HG03135 (cell line): ENCODE data around the gene SULT2B1.
A peak's percentile ranks its signal among the peaks of the same experiment; 100 is the strongest.
"Not testable (repeated sequence)": the region's sequence is repeated elsewhere in the genome, so short reads cannot be mapped to it uniquely, and the experiment has no call there.

ENCODE experiments used
- ATAC-seq: cut with Tn5 transposase; IDR thresholded peaks from one replicate; pipeline ENCODE4 v1.9.1; 2021; ENCODE audit warnings: mild to moderate bottlenecking, moderate library complexity; ENCODE audit not compliant: unreplicated experiment

SULT2B1 gene

DNA sequence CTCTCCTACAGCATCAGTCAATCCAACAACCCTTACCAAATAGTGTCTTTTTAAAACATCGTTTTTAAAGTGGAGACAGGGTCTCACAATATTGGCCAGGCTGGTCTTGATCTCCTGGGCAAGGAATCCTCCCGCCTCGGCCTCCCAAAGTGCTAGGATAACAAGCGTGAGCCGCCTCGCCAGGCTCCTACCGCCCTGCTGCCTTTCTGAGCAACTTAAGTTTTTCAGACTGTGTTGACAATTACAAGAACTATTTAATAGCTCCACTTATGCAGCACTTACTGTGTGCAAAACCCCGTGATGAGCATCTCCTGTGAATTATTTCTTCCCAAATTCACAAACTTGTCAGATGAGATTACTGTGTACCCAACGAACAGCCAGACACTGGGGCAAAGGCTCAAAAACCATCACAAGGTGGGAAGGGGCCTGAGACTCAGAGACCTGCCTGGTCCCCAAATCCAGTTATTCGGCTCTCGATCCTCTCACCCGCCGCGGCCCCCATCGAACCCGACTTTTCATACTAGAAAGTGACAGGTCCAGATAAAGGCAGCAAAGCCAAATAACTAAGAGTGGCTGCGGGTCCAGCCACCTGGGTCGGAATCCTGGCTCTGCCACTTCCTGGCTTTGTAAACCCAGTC lies 66.4 kb downstream of the SULT2B1 start:
- no peak for ATAC-seq

DNA sequence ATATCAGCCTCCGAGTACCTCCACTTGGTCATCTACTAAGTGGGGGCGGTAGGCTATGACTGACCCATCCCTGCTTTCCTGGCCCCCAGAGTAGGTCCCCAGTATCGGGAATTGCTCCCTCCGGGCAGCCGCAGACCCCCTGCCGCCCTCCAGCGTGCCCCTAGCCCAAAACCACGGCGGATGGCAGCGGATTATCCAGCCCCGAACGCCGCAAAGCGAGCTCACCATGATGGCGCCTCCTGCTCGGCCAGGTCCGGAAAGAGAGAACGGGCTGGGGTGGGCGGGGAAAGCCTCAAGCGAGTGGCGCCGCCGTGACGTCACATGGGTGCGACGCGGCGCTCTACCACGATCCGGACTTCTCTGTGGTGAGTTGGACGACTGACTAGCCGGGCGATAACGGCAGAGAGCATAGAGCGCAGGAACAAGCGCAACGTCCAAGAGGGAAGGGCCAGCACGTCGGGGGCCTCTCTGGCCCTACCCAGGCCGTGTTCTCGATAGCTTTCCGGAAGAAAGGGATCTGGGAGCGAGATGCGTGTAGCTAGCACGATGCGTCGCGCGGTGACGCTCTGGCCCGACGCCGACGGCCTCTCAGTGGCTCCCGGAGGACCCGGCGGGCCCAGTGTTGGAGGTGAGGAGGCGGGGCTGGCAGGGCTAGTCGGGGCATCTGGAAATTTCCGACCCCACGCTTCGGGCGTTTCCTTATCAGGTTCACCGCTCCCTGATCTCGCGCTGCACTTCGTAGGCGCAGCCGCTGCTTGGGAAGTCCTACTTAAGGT lies 67.1 kb downstream of the SULT2B1 start, which contains the start of the genes RPL18 and SPHK2:
Gene RPL18 (minus strand): TSS at position 263 of the 776 bp plus-strand sequence. CDS start 35 bp downstream, at position 228.
Gene SPHK2 (plus strand): TSS at position 591 of the 776 bp plus-strand sequence. CDS start 1,009 bp downstream, outside the sequence.
- ATAC-seq, result peak; percentile 85

DNA sequence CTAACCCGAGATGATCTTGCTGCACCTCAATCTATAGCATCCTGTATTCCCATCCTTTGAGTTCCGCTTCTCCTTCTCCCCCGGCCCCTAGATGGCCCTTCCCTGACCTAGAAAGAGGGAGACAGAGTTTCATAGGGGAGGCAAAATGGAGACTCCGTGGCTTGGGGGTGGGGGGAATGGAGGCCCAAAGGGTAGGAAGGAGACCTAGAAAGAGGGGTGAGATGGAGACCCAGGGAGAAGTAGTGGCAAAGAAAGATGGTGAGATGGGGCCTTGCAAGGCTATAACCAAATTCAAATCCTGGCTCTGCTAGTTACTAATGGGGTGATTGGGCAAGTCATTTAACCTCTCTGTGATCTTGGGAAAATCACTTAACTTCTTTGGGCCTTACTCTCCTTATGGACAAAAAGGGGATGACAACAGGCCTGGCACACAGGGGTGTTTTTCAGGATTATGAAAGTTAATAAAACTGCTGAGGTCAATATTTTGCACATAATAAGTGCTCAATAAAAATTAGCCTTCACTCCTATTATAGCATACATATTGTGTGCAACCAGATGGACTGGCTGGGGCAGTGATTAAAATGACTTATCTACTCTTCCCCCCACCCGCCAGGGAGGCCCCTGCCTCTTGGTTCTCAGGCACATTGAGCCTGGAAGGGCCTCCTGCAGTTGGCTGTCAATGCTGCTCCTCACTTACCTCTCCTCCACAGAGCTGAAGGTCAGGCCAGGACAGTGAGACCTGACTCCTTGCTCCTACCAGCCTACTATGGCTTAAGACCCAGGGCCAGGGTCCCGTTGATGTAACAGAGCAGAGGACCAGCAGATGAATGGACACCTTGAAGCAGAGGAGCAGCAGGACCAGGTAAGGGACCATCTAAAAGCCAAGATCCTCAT lies 68.0 kb downstream of the SULT2B1 start:
- ATAC-seq, result no peak

DNA sequence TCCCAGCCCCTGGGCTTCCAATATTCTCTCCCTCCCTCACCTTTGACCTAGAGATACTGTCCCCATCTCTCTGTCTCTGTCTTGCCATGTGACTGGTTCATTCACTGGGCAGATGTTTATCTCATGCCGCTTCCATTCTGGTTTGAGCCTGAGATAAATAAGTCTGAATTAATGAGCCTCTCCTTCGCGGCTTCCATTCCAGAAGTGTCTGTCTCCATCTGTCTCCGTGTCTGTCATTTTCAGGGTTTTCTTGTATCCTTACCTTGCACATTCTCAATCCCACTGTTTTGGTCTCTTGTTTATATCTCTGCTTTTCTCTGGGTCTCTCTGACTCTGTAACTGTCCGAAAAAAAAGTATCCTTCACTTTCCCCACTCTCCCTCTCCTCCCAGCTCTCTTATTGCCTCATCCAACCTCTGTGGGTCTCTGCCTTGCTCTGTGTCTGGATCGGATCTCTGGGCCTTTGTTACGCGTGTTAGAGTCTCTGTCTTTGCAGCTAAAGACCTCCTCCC lies 71.6 kb downstream of the SULT2B1 start:
- no peak for ATAC-seq

DNA sequence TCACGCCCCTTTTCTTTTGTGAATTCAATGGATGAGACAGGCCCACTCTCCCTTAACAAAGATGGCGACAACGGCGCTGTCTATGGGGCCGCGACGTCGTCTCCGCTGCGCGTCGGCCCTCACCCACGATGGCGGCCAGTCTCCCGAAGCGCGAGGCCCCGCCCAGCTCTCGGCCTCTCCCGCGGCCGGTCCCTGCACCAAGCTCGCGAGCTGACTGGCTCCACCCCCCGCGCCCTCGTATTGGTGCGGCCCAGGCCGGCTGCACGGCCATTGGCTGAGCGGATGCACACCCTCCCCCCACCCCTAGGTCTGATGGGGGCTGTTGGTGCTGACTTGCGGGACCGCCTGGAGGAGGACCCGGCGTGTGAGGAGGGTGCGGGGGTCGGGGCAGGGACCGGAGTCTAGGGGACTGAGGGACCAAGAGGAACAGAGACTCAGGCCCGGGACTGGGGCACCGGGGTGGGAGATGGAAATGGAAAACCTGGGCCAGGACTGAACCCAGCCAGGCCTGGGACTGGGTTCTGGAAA lies 72.2 kb downstream of the SULT2B1 start:
- ATAC-seq, result peak; percentile 55

DNA sequence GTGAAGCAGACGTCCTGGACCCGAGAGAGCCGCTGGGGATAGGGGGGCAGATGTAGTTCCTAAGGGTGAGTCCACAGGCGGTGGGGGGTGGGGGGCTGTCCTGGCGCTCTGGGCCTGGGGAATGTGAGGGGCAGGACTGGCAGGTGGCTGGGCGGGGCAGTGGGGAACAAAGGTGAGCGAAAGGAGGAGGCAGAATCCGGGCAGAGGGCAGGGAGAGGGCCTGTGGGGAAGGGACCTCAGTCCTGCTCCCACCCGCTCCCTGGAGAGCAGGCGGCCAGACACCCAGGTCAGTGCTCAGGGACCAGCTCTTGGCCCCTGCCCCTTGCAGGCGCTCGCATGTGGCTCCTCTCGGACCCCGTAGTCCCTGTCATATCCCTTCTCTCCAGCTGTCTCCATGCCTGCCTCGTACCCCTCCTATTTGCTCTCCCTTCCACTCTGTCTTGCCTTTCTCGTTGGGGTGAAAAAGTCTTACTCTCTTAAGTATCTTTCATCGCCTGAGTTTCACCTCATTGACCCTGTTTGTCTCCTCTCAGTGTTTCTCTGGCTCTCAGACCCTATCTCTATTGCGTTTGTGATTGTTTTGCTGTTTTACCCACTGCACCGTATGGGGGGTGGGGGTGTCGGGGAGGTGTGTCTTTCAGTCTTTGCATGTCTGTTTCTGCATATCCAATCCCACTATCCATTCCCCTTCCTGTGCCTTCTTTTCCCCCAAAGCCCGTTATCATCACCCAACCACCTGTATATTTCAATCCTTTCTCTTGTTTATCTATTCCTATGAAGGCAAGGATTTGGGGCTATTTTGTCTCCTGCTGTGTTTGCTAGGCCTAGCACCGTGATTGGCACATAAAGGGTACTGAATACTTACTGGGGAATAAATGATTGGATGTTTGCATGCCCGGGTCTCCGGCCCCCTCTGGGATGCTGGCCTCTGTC lies 73.1 kb downstream of the SULT2B1 start:
- no peak for ATAC-seq

DNA sequence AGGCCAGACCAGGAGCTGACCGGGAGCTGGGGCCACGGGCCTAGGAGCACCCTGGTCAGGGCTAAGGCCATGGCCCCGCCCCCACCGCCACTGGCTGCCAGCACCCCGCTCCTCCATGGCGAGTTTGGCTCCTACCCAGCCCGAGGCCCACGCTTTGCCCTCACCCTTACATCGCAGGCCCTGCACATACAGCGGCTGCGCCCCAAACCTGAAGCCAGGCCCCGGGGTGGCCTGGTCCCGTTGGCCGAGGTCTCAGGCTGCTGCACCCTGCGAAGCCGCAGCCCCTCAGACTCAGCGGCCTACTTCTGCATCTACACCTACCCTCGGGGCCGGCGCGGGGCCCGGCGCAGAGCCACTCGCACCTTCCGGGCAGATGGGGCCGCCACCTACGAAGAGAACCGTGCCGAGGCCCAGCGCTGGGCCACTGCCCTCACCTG lies 73.9 kb downstream of the SULT2B1 start:
- ATAC-seq, result no peak

DNA sequence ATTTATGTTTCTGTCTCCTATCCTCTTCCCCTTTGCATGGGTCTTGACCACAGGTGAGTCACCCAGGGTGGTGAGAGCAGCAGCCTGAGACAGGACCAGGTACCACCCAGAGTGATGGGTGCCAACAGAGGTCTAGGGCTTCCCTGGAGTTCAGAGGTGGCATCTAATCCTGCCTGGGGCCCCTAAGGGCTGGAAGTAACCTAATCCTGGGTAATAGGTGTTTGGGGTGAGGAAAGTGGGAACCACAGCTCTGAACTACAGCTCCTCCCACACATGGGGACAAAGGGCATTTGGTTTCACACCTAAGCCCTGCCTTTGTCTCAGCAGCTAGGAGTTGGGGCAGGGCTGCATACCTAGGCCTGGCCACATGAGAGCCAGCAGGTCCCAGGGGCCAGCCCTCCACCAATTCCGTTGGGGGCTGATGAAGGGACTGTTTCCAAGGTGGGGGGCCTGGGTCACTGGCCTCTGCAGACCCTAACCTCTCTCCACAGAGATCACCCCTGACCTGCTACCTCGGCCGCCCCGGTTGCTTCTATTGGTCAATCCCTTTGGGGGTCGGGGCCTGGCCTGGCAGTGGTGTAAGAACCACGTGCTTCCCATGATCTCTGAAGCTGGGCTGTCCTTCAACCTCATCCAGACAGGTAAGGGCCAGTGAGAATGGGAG lies 75.4 kb downstream of the SULT2B1 start:
- ATAC-seq, result no peak

DNA sequence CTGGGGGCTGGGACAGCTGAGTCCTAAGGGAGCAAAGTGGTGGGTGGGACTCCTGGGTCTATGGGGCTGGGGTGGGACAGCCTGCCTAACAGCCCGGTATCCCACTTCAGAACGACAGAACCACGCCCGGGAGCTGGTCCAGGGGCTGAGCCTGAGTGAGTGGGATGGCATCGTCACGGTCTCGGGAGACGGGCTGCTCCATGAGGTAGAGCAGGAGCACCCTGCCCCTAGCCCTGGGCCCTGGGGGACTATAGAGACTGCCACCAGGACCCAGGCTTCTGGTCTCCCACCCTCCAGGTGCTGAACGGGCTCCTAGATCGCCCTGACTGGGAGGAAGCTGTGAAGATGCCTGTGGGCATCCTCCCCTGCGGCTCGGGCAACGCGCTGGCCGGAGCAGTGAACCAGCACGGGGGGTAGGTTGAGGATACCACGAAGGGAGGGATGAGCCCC lies 75.9 kb downstream of the SULT2B1 start:
- no peak for ATAC-seq

DNA sequence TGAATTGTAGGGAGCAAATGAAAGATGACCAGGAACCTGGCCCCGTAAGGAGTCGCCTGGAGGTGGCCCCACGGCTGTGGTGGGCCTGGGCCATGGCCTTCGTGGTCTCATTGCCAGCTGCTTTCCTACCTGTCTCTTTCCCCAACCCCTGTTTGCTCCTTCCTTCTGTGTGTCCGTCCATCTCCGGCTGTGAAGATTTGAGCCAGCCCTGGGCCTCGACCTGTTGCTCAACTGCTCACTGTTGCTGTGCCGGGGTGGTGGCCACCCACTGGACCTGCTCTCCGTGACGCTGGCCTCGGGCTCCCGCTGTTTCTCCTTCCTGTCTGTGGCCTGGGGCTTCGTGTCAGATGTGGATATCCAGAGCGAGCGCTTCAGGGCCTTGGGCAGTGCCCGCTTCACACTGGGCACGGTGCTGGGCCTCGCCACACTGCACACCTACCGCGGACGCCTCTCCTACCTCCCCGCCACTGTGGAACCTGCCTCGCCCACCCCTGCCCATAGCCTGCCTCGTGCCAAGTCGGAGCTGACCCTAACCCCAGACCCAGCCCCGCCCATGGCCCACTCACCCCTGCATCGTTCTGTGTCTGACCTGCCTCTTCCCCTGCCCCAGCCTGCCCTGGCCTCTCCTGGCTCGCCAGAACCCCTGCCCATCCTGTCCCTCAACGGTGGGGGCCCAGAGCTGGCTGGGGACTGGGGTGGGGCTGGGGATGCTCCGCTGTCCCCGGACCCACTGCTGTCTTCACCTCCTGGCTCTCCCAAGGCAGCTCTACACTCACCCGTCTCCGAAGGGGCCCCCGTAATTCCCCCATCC lies 76.7 kb downstream of the SULT2B1 start:
- ATAC-seq, result no peak

DNA sequence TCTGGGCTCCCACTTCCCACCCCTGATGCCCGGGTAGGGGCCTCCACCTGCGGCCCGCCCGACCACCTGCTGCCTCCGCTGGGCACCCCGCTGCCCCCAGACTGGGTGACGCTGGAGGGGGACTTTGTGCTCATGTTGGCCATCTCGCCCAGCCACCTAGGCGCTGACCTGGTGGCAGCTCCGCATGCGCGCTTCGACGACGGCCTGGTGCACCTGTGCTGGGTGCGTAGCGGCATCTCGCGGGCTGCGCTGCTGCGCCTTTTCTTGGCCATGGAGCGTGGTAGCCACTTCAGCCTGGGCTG lies 77.3 kb downstream of the SULT2B1 start:
- no peak for ATAC-seq

DNA sequence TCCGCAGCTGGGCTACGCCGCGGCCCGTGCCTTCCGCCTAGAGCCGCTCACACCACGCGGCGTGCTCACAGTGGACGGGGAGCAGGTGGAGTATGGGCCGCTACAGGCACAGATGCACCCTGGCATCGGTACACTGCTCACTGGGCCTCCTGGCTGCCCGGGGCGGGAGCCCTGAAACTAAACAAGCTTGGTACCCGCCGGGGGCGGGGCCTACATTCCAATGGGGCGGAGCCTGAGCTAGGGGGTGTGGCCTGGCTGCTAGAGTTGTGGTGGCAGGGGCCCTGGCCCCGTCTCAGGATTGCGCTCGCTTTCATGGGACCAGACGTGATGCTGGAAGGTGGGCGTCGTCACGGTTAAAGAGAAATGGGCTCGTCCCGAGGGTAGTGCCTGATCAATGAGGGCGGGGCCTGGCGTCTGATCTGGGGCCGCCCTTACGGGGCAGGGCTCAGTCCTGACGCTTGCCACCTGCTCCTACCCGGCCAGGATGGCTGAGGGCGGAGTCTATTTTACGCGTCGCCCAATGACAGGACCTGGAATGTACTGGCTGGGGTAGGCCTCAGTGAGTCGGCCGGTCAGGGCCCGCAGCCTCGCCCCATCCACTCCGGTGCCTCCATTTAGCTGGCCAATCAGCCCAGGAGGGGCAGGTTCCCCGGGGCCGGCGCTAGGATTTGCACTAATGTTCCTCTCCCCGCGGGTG lies 77.8 kb downstream of the SULT2B1 start:
- ATAC-seq, result no peak

DNA sequence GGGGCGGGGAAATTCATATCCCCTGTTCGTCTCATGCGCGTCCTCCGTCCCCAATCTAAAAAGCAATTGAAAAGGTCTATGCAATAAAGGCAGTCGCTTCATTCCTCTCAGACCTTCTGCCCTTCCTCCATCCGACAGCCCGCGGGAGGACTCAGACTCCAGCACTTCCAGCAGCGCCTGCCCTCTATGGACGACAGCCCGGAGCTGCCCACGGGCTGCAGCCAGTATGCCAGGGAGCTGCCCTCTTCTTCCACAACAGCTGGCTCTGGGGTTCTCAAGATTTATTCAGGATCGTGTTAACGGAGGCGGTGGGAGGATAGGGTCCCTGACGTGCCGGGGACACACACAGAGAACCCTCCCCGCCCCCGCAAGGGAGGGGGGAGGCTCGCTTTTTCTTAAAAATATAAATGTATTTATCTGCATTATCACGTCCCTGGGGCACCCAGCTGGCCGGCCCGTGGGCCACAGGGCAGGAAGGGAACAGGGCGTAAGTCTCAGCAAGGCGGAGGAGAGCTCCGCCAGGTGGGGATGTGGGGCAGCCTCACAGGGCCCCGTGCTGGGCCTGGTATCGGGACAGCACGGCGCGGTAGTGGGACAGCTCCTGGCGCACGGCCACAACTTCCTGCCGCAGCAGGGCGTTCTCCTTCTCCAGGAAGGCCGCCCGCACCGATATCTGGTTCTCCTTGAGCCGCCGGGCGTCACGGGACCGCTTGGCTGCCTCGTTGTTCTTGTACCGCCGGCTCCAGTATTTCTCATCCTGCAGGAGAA lies 78.5 kb downstream of the SULT2B1 start:
- ATAC-seq, result no peak

DNA sequence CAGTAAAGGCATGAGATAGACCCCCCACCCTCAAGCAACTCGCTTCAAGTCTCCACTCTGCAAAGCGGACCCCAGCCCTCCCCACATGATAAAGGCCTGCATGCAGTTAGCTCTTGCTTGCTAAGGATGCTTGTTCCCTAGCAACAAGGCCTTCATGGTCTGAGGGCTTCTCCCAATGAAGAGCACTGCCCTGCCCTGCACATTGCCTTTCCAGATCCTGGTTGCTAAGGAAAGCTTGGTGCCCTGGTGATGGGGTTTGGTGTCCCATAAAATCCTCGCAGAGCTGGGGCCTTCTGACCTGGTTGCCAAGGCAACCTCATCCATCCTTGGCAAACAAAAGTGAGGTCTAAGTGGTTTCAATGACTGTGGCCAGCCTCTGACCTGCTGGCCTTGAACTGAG lies 79.3 kb downstream of the SULT2B1 start:
- no peak for ATAC-seq

DNA sequence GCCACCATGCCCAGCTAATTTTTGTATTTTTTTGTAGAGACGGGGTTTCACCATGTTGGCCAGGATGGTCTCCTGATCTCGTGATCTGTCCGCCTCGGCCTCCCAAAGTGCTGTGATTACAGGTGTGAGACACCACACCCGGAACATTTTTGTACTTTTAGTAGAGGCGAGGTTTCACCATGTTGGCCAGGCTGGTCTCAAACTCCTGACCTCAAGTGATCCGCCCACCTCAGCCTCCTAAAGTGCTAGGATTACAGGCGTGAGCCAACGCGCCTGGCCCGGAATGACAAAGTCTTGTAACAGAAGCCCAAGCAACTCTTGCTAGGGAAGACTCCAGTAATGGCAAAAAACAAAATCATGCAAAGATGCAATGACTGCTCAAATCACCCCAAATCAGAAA lies 80.3 kb downstream of the SULT2B1 start:
- not testable (repeated sequence) for ATAC-seq

DNA sequence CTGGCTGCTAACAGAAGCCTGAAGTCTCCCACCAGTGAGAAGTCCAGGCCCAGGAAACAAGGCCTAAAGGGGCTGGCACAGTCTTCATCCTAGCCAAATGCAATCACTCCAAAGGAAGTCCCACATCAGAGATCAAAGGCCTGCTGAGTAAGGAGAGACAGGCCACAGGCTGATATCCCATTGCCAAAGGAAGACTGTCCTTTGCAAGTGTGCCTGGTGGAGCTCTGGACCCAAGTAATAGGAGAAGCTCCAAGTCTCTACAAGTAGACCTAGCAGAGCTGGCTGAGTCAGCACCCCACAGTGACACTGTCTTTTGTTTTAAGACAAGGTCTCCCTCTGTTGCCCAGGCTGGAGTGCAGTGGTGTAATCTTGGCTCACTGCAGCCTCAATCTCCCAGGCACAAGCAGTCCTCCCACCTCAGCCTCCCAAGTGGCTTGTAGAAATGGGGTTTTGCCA lies 80.7 kb downstream of the SULT2B1 start:
- ATAC-seq, result no peak
